Spleen (tissue), 11 donors: ENCODE results near the gene SERPINA3. TPM values are rescaled to one million over a fixed set of nuclear protein-coding genes. Genes with fewer than 3 reads are reported as not detected.

Experiments used
- DNase-seq: peaks from one replicate; pipeline ENCODE4 v3.0.0-alpha.2; 2020
- H3K27ac ChIP-seq, 8 donors: fragments of 200-600 bp; sonication (generic) in 7 of 8; 1 replicate in 4 of 8; 2 replicates in 4 of 8; pipeline versions ENCODE4 v1.5.0 to v1.8.0; 2016 to 2021; ENCODE audit warnings: inconsistent platforms in 4 of 8, mild to moderate bottlenecking in 4 of 8, moderate library complexity in 1 of 8
- H3K27me3 ChIP-seq, 7 donors: fragments of 200-600 bp; sonication (generic) in 6 of 7; replicated peaks in 1 of 7; 1 replicate in 4 of 7; 2 replicates in 3 of 7; pipeline versions ENCODE4 v1.5.0 to v1.8.0; 2016 to 2021; ENCODE audit warnings: inconsistent platforms in 3 of 7, mild to moderate bottlenecking in 1 of 7
- H3K36me3 ChIP-seq, 6 donors: fragments of 200-600 bp; sonication (generic) in 5 of 6; 1 replicate in 4 of 6; 2 replicates in 2 of 6; pipeline versions ENCODE4 v1.5.0 to v1.8.0; 2016 to 2021; ENCODE audit warnings: inconsistent platforms in 2 of 6
- H3K4me1 ChIP-seq, 6 donors: fragments of 200-600 bp; sonication (generic) in 5 of 6; 1 replicate in 3 of 6; 2 replicates in 3 of 6; pipeline versions ENCODE4 v1.5.0 to v1.8.0; 2016 to 2021; ENCODE audit warnings: inconsistent platforms in 3 of 6
- H3K4me3 ChIP-seq, 8 donors: fragments of 200-600 bp; sonication (generic) in 7 of 8; 1 replicate in 4 of 8; 2 replicates in 4 of 8; pipeline versions ENCODE4 v1.5.0 to v1.8.0; 2016 to 2021; ENCODE audit warnings: inconsistent platforms in 4 of 8, mild to moderate bottlenecking in 4 of 8, moderate library complexity in 2 of 8
- H3K9me3 ChIP-seq, 8 donors: fragments of 200-600 bp; sonication (generic) in 7 of 8; 1 replicate in 4 of 8; 2 replicates in 4 of 8; pipeline versions ENCODE4 v1.5.0 to v1.8.0; 2016 to 2021; ENCODE audit warnings: inconsistent platforms in 4 of 8
- CTCF ChIP-seq, 11 experiments: fragments of 200-600 bp in 7 of 11; fragments of 450-650 bp in 4 of 11; sonication (generic) in 4 of 11; IDR thresholded peaks in 8 of 11; conservative IDR thresholded peaks in 3 of 11; 1 replicate in 7 of 11; 2 replicates in 4 of 11; pipeline versions ENCODE4 v1.4.0 to v1.8.0; 2016 to 2021; ENCODE audit warnings: antibody characterized with exemption in 11 of 11, inconsistent platforms in 4 of 11, mild to moderate bottlenecking in 1 of 11
- POLR2A ChIP-seq, 3 donors: fragments of 450-650 bp; IDR thresholded peaks; one replicate each; pipeline ENCODE4 v1.5.1; 2017; ENCODE audit warnings: antibody characterized with exemption in 3 of 3, mild to moderate bottlenecking in 1 of 3
- POLR2AphosphoS5 ChIP-seq, 3 donors: sonication (generic); formaldehyde crosslinking; IDR thresholded peaks; one replicate each; pipeline ENCODE4 v1.5.1; 2017; ENCODE audit warnings: antibody characterized with exemption in 3 of 3
- WGBS, 5 donors: extraction: QIAGEN DNeasy Blood & Tissue Kit in 3 of 5; methylation state at CpG; one replicate each; pipeline versions ENCODE4 v1.1.5 to v1.1.7; 2013 to 2018; 5-methylcytosine and 5-hydroxymethylcytosine counted together
- intact Hi-C: fragments of 100-400 bp; cut with DNase I; formaldehyde crosslinking; loops from one replicate; pipeline ENCODE4 v1.15.0; 2023; ENCODE audit warnings: low total_unique reads
- polyA plus RNA-seq, 3 donors: library from polyadenylated mRNA; stranded (reverse); fragments of 200-250 nt; gene quantifications; one replicate each; pipeline ENCODE4 v1.2.1, GENCODE V29; 2013
- total RNA-seq, 7 donors: library from RNA; depleted of rRNA in 3 of 7; stranded (reverse); fragments of >200 nt in 3 of 7; fragmentation: NEBNext Ultra II Directional in 4 of 7; extraction: Animal tissue kit (Norgen Biotek cat#: 25700) in 4 of 7; gene quantifications; one replicate each; pipeline versions ENCODE4 v1.1.0 to v1.2.1, GENCODE V29; 2016 to 2021
- donor health status: healthy with polysubstance abuse.
- donor health status: DM: no; HTN: no; CAD: no; lungs with moderate emphysema.
- donor health status: DM: no; HTN: no; CAD: no.
- donor health status: Bipolar disorder and iron deficiency.
- donor health status: healthy.
- donor health status: DM: no; HTN: no; CAD: no.
- donor health status: DM: yes; HTN: yes; CAD: no.

Gene SERPINA3
- total and polyA plus RNA-seq, 10 donors: 3.4 to 88.3 (median 10.2) TPM

- Histone ChIP-seq H3K27me3 (peaks cover 0 to 25% (median 0%) of the 10 kb centered on the region in 7 donors), H3K4me1 (peaks cover 0 to 5% (median 0%) of the 10 kb centered on the region in 6 donors), H3K36me3 (no peaks in the 10 kb centered on the region), H3K9me3 (no peaks in the 10 kb centered on the region), H3K27ac (no peak overlapping the region), H3K4me3 (no peak overlapping the region)
- no peak for DNase-seq
- intact Hi-C loops: no loop called here
- 70 to 79% (median 71%) methylated on average over 11 of the region's 11 CpGs for WGBS, 5 donors
- TF ChIP-seq POLR2A (IDR thresholded peaks at IDR 0.05): no peak
- no peak for TF ChIP-seq CTCF (IDR thresholded peaks at IDR 0.05 in 8 of 11, conservative IDR thresholded peaks at IDR 0.05 in 3 of 11)
- TF ChIP-seq POLR2AphosphoS5 (IDR thresholded peaks at IDR 0.05): no peak
These were observed 51.9 kb downstream of the SERPINA3 start for GRCh38 chr14:94663965-94664704.

GRCh38 chr14:94665121-94665520 lies 52.9 kb downstream of the SERPINA3 start:
- Histone ChIP-seq H3K27ac (no peak overlapping the region), H3K9me3 (no peaks in the 10 kb centered on the region), H3K4me3 (no peak overlapping the region), H3K36me3 (no peaks in the 10 kb centered on the region), H3K27me3 (peaks cover 0 to 18% (median 0%) of the 10 kb centered on the region in 7 donors), H3K4me1 (peaks cover 0 to 5% (median 0%) of the 10 kb centered on the region in 6 donors)
- TF ChIP-seq POLR2AphosphoS5 (IDR thresholded peaks at IDR 0.05): no peak
- TF ChIP-seq CTCF (IDR thresholded peaks at IDR 0.05 in 8 of 11, conservative IDR thresholded peaks at IDR 0.05 in 3 of 11): no peak
- no peak for TF ChIP-seq POLR2A (IDR thresholded peaks at IDR 0.05)
- intact Hi-C loops: no loop called here
- DNase-seq: no peak
- WGBS, 5 donors: 62 to 79% (median 69%) methylated on average over 4 of the region's 4 CpGs

GRCh38 chr14:94665544-94665943 lies 53.4 kb downstream of the SERPINA3 start:
- 44 to 81% (median 77%) methylated on average over 2 of the region's 2 CpGs for WGBS, 5 donors
- Histone ChIP-seq H3K4me3 (no peak overlapping the region), H3K27me3 (peaks cover 0 to 16% (median 0%) of the 10 kb centered on the region in 7 donors), H3K36me3 (no peaks in the 10 kb centered on the region), H3K27ac (no peak overlapping the region), H3K9me3 (no peaks in the 10 kb centered on the region), H3K4me1 (peaks cover 0 to 5% (median 0%) of the 10 kb centered on the region in 6 donors)
- intact Hi-C loops: no loop called here
- no peak for TF ChIP-seq POLR2AphosphoS5 (IDR thresholded peaks at IDR 0.05)
- no peak for TF ChIP-seq POLR2A (IDR thresholded peaks at IDR 0.05)
- TF ChIP-seq CTCF (IDR thresholded peaks at IDR 0.05 in 8 of 11, conservative IDR thresholded peaks at IDR 0.05 in 3 of 11): no peak
- no peak for DNase-seq

GRCh38 chr14:94670692-94671285 lies 58.6 kb downstream of the SERPINA3 start:
- no peak for DNase-seq
- Histone ChIP-seq H3K9me3 (no peaks in the 10 kb centered on the region), H3K27ac (no peak overlapping the region), H3K4me3 (no peak overlapping the region), H3K27me3 (peaks cover 0 to 12% (median 0%) of the 10 kb centered on the region in 7 donors), H3K36me3 (no peaks in the 10 kb centered on the region), H3K4me1 (no peaks in the 10 kb centered on the region)
- 73 to 84% (median 80%) methylated on average over 11 of the region's 11 CpGs for WGBS, 5 donors
- TF ChIP-seq CTCF (IDR thresholded peaks at IDR 0.05 in 8 of 11, conservative IDR thresholded peaks at IDR 0.05 in 3 of 11) (no peak), POLR2A (IDR thresholded peaks at IDR 0.05) (no peak), POLR2AphosphoS5 (IDR thresholded peaks at IDR 0.05) (no peak)
- intact Hi-C loops: no loop called here
